Uterus (tissue), 2 donors: ENCODE measurements around the gene IGSF3.

Experiments
- POLR2A ChIP-seq, 2 donors: fragments of 450-650 bp; IDR thresholded peaks; one replicate each; pipeline ENCODE4 v1.6.1; 2016; ENCODE audit warnings: antibody characterized with exemption in 2 of 2, mild to moderate bottlenecking in 1 of 2, moderate library complexity in 1 of 2
- TF ChIP-seq, protein P1 (sequence below), 4 experiments: fragments of 200-600 bp in 2 of 4; fragments of 450-650 bp in 2 of 4; sonication (generic) in 2 of 4; IDR thresholded peaks; one replicate each; pipeline ENCODE4 v1.5.1; 2016 to 2019; ENCODE audit warnings: antibody characterized with exemption in 4 of 4, mild to moderate bottlenecking in 2 of 4, moderate library complexity in 1 of 4

DNA sequence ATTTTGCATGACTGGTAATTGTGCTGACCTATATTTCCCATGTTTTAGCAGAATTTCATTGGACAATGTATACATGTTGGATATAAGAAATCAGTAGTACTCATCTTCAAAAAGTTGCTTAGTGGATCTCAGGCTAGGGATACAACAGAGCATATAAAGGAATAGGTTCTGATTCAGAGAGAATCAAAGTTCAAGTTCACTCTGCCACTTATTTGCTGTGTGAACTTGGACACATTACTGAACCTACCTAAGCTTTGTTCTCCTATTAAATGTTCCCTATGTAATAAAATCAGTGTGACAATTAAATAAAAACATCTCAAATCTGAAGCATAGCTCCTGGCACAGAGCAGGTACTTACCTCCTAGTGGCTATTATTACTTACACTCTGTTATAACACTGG, 106.0 kb downstream of the IGSF3 start:
- TF ChIP-seq, protein P1, sequence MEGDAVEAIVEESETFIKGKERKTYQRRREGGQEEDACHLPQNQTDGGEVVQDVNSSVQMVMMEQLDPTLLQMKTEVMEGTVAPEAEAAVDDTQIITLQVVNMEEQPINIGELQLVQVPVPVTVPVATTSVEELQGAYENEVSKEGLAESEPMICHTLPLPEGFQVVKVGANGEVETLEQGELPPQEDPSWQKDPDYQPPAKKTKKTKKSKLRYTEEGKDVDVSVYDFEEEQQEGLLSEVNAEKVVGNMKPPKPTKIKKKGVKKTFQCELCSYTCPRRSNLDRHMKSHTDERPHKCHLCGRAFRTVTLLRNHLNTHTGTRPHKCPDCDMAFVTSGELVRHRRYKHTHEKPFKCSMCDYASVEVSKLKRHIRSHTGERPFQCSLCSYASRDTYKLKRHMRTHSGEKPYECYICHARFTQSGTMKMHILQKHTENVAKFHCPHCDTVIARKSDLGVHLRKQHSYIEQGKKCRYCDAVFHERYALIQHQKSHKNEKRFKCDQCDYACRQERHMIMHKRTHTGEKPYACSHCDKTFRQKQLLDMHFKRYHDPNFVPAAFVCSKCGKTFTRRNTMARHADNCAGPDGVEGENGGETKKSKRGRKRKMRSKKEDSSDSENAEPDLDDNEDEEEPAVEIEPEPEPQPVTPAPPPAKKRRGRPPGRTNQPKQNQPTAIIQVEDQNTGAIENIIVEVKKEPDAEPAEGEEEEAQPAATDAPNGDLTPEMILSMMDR (IDR thresholded peaks at IDR 0.05), result no peak
- TF ChIP-seq POLR2A (IDR thresholded peaks at IDR 0.05), result no peak
